ENCODE data around the gene ACLY. TPM values are rescaled to one million over a fixed set of nuclear protein-coding genes. Genes with fewer than 3 reads are reported as not detected.
A peak's percentile ranks its signal among the peaks of the same experiment; 100 is the strongest.

The ACLY gene
- total and polyA plus RNA-seq, 2 experiments from 2014 or later, result 101 to 157 TPM

- H3K9me3 ChIP-seq (ENCODE audit: low read depth), result no peaks in the 10 kb centered on the region
- H3K79me2 ChIP-seq, result no peaks in the 10 kb centered on the region
- H4K20me1 ChIP-seq (ENCODE audit: insufficient read depth, poor library complexity, severe bottlenecking), result peaks cover 6% of the 10 kb centered on the region
- H3K36me3 ChIP-seq (replicated peaks; ENCODE audit: insufficient read depth, low read depth), result peaks cover 3% of the 10 kb centered on the region
- peaks cover 13% of the 10 kb centered on the region for H3K4me1 ChIP-seq (ENCODE audit: insufficient read depth)
- H2AFZ ChIP-seq, result no peak overlapping the region
- H3K9me2 ChIP-seq (replicated peaks; ENCODE audit: insufficient read depth), result no peaks in the 10 kb centered on the region
- no peak for TF ChIP-seq EZH2phosphoT487 (IDR thresholded peaks at IDR 0.05; ENCODE audit: low read depth, severe bottlenecking, unreplicated experiment)
- TF ChIP-seq CTCF (IDR thresholded peaks at IDR 0.05; ENCODE audit: poor library complexity), result no peak
- TF ChIP-seq EZH2 (IDR thresholded peaks at IDR 0.05; ENCODE audit: borderline replicate concordance), result no peak
- peak overlapping the region; percentile 60 for H3K27ac ChIP-seq
- DNase-seq (ENCODE audit: low spot score), result no peak
- H3K27me3 ChIP-seq, result no peaks in the 10 kb centered on the region
- no peak overlapping the region for H3K4me3 ChIP-seq
- no peak overlapping the region for H3K4me2 ChIP-seq
- WGBS (ENCODE audit: low lambda C conversion rate, missing lambda C conversion rate), result 59% methylated on average over 7 of the region's 7 CpGs
Measured at GRCh38 chr17:41894791-41895331, 23.9 kb downstream of the ACLY start.

DNA sequence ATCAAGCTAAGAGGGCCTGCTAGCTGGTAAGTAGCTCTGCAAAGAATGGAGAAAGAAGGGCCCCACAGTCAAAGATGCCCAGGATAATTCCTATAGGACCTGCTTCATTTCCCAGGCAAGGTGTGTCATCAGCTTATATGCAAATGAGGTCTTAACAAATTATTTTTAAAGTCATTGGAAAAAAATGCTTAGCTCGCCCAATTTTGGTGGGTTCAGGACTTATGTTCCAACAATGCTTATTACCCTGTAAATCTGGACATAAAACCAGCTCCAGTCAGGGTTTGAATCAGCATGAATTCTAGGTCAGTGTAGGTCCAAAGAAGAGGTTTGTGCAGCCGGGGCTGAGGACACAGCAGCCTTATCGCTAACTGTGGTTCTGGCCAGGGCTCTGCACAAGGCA is 25.4 kb downstream of the ACLY start:
- Histone ChIP-seq H3K4me3 (no peak overlapping the region), H3K79me2 (no peaks in the 10 kb centered on the region), H3K4me2 (no peak overlapping the region), H2AFZ (no peak overlapping the region), H3K9me2 (replicated peaks; ENCODE audit: insufficient read depth) (no peaks in the 10 kb centered on the region), H4K20me1 (ENCODE audit: insufficient read depth, poor library complexity, severe bottlenecking) (peaks cover 6% of the 10 kb centered on the region), H3K9me3 (ENCODE audit: low read depth) (no peaks in the 10 kb centered on the region), H3K27me3 (no peaks in the 10 kb centered on the region), H3K4me1 (ENCODE audit: insufficient read depth) (peaks cover 13% of the 10 kb centered on the region), H3K36me3 (replicated peaks; ENCODE audit: insufficient read depth, low read depth) (peaks cover 3% of the 10 kb centered on the region), H3K27ac (no peak overlapping the region)
- no peak for DNase-seq (ENCODE audit: low spot score)
- WGBS (ENCODE audit: low lambda C conversion rate, missing lambda C conversion rate), result 95% methylated on average over 3 of the region's 3 CpGs
- TF ChIP-seq CTCF (IDR thresholded peaks at IDR 0.05; ENCODE audit: poor library complexity) (no peak), EZH2 (IDR thresholded peaks at IDR 0.05; ENCODE audit: borderline replicate concordance) (no peak), EZH2phosphoT487 (IDR thresholded peaks at IDR 0.05; ENCODE audit: low read depth, severe bottlenecking, unreplicated experiment) (no peak)

DNA sequence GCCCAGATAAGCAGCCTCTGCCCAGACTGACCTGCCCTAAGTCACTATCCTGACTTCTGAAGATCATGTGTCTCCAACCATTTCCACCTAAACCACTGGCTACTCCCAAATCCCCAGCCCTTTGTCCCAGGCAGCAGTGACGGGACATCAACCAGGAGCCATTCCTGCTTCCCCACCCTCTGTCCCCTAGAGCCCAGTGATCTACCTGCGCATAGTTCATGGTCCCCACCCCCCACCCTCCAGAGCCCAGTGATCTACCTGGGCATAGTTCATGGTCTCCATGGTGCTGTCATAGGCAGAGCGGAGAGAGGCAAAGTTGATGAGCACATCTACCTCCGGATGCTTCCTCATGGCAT is 26.8 kb downstream of the ACLY start:
- H2AFZ ChIP-seq, result no peak overlapping the region
- peaks cover 13% of the 10 kb centered on the region for H3K4me1 ChIP-seq (ENCODE audit: insufficient read depth)
- no peaks in the 10 kb centered on the region for H3K36me3 ChIP-seq (replicated peaks; ENCODE audit: insufficient read depth, low read depth)
- no peak for DNase-seq (ENCODE audit: low spot score)
- no peak overlapping the region for H3K4me2 ChIP-seq
- peaks cover 6% of the 10 kb centered on the region for H4K20me1 ChIP-seq (ENCODE audit: insufficient read depth, poor library complexity, severe bottlenecking)
- H3K9me3 ChIP-seq (ENCODE audit: low read depth), result no peaks in the 10 kb centered on the region
- no peaks in the 10 kb centered on the region for H3K27me3 ChIP-seq
- H3K9me2 ChIP-seq (replicated peaks; ENCODE audit: insufficient read depth), result no peaks in the 10 kb centered on the region
- 97% methylated on average over 4 of the region's 4 CpGs for WGBS (ENCODE audit: low lambda C conversion rate, missing lambda C conversion rate)
- peak overlapping the region; percentile 16 for H3K27ac ChIP-seq
- H3K79me2 ChIP-seq, result no peaks in the 10 kb centered on the region
- TF ChIP-seq EZH2phosphoT487 (IDR thresholded peaks at IDR 0.05; ENCODE audit: low read depth, severe bottlenecking, unreplicated experiment) (no peak), CTCF (IDR thresholded peaks at IDR 0.05; ENCODE audit: poor library complexity) (no peak), EZH2 (IDR thresholded peaks at IDR 0.05; ENCODE audit: borderline replicate concordance) (no peak)
- H3K4me3 ChIP-seq, result no peak overlapping the region
